HG03565 (cell line): ENCODE measurements around the gene TSNAX.
"Not testable (repeated sequence)": the region's sequence is repeated elsewhere in the genome, so short reads cannot be mapped to it uniquely, and the experiment has no call there.

Source experiments
- ATAC-seq: cut with Tn5 transposase; IDR thresholded peaks from one replicate; pipeline ENCODE4 v1.9.1; 2021; ENCODE audit warnings: mild to moderate bottlenecking, moderate library complexity; ENCODE audit not compliant: unreplicated experiment

Gene TSNAX

DNA sequence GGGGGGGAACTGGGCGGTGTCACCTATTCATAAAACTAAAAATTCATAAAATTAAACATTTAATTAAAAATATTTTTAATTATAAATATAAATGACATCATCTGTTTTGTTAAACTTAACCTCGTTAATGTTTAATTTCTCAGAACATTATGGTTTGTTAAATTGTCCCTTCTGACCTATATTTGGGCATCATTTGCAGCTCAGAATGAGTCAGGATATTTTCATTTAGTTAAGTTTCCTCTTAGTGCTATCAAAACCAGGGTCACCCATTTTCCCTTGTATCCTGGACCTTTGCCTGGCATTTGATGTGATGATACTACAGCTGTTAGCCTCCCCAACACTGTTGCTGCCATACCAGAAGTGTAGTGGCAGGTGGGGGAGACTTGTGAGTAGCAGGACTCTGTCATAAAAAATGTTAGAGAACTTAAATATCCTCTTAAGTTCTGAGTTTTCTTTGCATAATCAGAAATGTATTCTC is 30.3 kb downstream of the TSNAX start:
- ATAC-seq, result no peak

DNA sequence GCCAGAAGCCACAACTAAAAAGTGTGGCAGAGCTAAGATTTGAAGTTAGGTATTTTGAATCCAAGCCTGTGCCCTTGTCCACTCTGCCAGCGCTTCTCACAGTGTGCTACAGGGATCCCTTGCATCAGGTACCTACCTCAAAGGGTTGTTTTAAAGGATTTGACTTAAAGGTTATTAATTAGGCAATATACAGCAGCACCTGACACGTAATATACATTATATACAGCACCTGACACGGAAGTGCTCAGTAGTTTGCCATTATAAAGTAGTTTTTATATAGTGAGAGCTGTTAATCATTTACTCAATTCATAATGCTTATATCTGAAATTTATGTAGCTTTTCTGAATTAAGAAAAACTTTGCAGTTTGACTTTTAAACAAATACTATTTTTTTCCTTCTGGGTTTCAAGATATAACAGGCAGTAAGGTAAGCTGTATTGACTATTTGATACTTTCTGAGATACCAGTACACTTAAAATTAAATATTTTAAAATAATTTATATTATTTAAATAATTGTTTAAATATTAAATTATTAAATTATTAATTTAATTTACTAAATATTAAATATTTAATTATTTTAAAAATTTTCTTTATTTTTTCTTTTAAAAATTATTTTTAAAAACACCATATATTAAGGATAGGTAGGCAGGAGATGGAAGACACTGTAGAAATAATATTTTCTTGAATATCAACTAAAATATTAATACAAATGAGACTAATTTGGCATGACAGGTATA is 33.3 kb downstream of the TSNAX start:
- no peak for ATAC-seq

GRCh38 chr1:231563247-231563646 is 34.8 kb downstream of the TSNAX start:
- ATAC-seq, result no peak

DNA sequence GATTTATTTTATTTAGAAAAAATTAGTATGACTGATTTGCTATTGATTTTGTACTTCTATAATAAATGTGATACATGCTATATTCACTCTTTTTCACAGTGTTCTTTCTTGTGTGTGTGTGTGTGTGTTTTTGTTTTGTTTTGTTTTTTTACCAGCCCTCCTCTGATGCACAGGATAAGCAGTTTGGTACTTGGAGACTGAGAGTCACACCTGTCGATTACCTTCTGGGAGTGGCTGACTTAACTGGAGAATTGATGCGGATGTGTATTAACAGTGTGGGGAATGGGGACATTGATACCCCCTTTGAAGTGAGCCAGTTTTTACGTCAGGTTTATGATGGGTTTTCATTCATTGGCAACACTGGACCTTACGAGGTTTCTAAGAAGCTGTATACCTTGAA is 35.9 kb downstream of the TSNAX start:
- no peak for ATAC-seq

DNA sequence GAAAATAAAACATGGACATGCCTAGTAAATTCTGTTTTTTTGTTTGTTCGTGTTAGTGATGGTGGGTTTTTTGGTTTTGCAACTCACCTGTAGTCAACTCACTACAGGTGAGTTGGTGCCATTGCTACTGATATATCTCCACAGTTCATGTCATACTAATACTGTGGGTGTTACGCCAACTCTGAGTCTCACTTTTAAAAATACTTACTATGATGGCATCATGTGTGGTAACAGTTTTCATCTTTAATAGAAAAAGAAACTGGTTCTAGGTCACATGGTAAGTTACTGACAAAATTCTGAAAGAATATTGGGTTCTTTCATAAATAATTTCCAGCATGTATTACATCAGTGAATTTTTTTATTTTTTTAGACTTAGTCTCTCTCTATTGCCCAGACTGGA is 38.0 kb downstream of the TSNAX start:
- ATAC-seq, result no peak

- not testable (repeated sequence) for ATAC-seq
Measured at GRCh38 chr1:231570262-231570661, 41.8 kb downstream of the TSNAX start.

DNA sequence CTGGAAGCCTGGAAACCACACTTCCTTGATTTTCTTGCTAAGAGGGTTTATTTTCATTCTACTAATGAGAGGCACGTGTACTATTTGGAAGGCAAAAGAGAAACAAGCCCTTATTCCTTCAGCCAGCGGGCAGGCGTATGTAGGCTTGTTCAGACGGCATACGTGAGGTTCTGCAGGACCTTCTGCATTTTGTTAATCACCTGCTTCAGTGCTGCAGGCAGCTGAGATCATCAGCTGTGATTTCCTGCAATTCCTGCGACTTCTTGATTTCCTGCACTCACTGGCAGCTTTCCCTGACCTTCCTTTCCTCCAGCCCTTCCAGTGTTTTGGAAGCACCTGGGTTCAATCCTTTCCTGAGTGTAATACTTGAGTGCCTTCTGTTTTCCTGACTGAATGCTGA is 43.4 kb downstream of the TSNAX start:
- no peak for ATAC-seq

DNA sequence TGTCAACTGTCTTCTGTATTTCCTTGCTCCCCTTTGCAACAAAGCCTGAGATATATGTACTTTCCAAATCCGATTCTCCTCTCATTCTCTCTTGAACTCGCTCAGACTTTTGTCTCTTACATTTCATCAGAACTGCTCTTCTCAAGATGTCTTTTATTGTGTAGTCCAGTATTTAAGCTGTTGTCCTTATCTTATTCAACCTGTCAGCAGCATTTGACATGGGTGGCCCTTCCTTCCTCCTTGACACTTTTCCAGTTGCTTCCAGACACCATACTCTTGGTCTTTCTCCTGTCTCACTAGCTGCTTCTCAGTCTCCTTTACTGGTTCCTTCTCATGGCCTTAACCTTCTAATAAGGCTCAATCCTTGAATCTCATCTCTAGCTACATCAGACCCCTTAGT is 47.0 kb downstream of the TSNAX start:
- no peak for ATAC-seq

- ATAC-seq, result no peak
Measured at GRCh38 chr1:231576804-231577718, 48.6 kb downstream of the TSNAX start.

- no peak for ATAC-seq
Measured at GRCh38 chr1:231580874-231581273, 52.4 kb downstream of the TSNAX start.

- ATAC-seq, result no peak
Measured at GRCh38 chr1:231581859-231582258, 53.4 kb downstream of the TSNAX start.

- ATAC-seq, result no peak
Measured at GRCh38 chr1:231583376-231583775, 54.9 kb downstream of the TSNAX start.

GRCh38 chr1:231584117-231584516 is 55.6 kb downstream of the TSNAX start:
- no peak for ATAC-seq

GRCh38 chr1:231584921-231585320 is 56.5 kb downstream of the TSNAX start:
- no peak for ATAC-seq

GRCh38 chr1:231590453-231591198 is 62.2 kb downstream of the TSNAX start:
- no peak for ATAC-seq

GRCh38 chr1:231591466-231591865 is 63.0 kb downstream of the TSNAX start:
- ATAC-seq, result no peak

GRCh38 chr1:231592809-231593208 is 64.3 kb downstream of the TSNAX start:
- no peak for ATAC-seq

GRCh38 chr1:231593264-231593663 is 64.8 kb downstream of the TSNAX start:
- not testable (repeated sequence) for ATAC-seq

GRCh38 chr1:231594123-231594522 is 65.7 kb downstream of the TSNAX start:
- no peak for ATAC-seq

- no peak for ATAC-seq
Measured at GRCh38 chr1:231594749-231595148, 66.3 kb downstream of the TSNAX start.

- ATAC-seq, result no peak
Measured at GRCh38 chr1:231596337-231596791, 67.9 kb downstream of the TSNAX start.
